WTC11 (cell line): ENCODE data around the gene FGFRL1.

ENCODE experiments used
- ZNF121 ChIP-seq: sonication (generic); formaldehyde crosslinking; IDR thresholded peaks from 2 replicates; pipeline ENCODE4 v1.8.0; 2023; ENCODE audit warnings: missing genetic modification reagents
- TF ChIP-seq, protein P1 (sequence below): sonication (generic); formaldehyde crosslinking; conservative IDR thresholded peaks from 2 replicates; pipeline ENCODE4 v1.8.1; 2022; ENCODE audit warnings: mild to moderate bottlenecking, missing genetic modification reagents
- TF ChIP-seq, protein P2 (sequence below): fragments of 200-600 bp; IDR thresholded peaks from 2 replicates; pipeline ENCODE4 v1.8.0; 2022; ENCODE audit warnings: antibody characterized with exemption

DNA sequence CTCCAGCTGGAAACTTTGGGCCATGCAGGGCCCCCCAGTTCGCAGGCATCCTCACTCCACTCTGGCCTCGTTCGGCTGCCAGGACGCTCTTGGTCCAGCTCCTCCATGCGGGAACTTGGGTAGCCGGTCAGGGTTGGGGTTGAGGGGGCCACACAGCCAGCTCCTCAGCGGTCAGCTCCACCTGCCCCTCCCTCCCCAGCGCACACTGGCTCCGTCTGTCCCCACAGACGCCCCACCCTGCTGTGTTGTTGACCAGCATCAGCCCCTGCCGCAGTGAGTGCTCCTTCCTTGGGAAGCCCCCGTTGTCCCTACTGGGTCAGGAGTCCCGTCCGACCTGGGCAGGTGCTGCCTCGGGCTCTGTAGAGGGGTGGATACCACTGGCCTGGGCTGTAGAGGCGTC lies 5.8 kb downstream of the FGFRL1 start:
- TF ChIP-seq, protein P1, sequence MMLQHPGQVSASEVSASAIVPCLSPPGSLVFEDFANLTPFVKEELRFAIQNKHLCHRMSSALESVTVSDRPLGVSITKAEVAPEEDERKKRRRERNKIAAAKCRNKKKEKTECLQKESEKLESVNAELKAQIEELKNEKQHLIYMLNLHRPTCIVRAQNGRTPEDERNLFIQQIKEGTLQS, result no peak
- TF ChIP-seq, protein P2, sequence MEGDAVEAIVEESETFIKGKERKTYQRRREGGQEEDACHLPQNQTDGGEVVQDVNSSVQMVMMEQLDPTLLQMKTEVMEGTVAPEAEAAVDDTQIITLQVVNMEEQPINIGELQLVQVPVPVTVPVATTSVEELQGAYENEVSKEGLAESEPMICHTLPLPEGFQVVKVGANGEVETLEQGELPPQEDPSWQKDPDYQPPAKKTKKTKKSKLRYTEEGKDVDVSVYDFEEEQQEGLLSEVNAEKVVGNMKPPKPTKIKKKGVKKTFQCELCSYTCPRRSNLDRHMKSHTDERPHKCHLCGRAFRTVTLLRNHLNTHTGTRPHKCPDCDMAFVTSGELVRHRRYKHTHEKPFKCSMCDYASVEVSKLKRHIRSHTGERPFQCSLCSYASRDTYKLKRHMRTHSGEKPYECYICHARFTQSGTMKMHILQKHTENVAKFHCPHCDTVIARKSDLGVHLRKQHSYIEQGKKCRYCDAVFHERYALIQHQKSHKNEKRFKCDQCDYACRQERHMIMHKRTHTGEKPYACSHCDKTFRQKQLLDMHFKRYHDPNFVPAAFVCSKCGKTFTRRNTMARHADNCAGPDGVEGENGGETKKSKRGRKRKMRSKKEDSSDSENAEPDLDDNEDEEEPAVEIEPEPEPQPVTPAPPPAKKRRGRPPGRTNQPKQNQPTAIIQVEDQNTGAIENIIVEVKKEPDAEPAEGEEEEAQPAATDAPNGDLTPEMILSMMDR, result no peak
- no peak for TF ChIP-seq ZNF121 (CRISPR knock-in tag)
